MCF 10A (cell line): Measurements from ENCODE around the gene CDK15. TPM values are rescaled to one million over a fixed set of nuclear protein-coding genes. Genes with fewer than 3 reads are reported as not detected.

Experiments
- BruUV-seq: library from RNA; stranded (reverse); fragments of 400-500 nt; replicated peaks from 2 replicates; lab custom pipeline; 2021; lab: Mats Ljungman, UMichigan
- CTCF ChIA-PET: fragments of 300-600 bp; sonication (Branson Sonifier 250); formaldehyde crosslinking; extraction: SDS; loops from one replicate; lab custom pipeline; 2021; ENCODE audit warnings: antibody characterized with exemption, inconsistent platforms; lab: Yijun Ruan, JAX
- POLR2A ChIA-PET: fragments of 300-600, 350-650 bp; sonication (Branson Sonifier 250); formaldehyde crosslinking; extraction: SDS; loops from one replicate; lab custom pipeline; 2020; ENCODE audit warnings: antibody characterized with exemption, inconsistent platforms; lab: Yijun Ruan, JAX
- DNase-seq: peaks from one replicate; pipeline ENCODE4 v3.0.0-alpha.2; 2018; ENCODE audit not compliant: unreplicated experiment
- H3K27ac Mint-ChIP-seq: one replicate; pipeline ENCODE4 v1.8.0; 2022; ENCODE audit warnings: mild to moderate bottlenecking, low read depth, mixed read lengths; ENCODE audit not compliant: unreplicated experiment
- H3K27me3 Mint-ChIP-seq: one replicate; pipeline ENCODE4 v1.8.0; 2022; ENCODE audit warnings: mixed read lengths; ENCODE audit not compliant: insufficient read depth, unreplicated experiment
- H3K36me3 Mint-ChIP-seq: one replicate; pipeline ENCODE4 v1.8.0; 2022; ENCODE audit warnings: mild to moderate bottlenecking, moderate library complexity, mixed read lengths; ENCODE audit not compliant: insufficient read depth, unreplicated experiment
- H3K4me1 Mint-ChIP-seq: one replicate; pipeline ENCODE4 v1.8.0; 2022; ENCODE audit warnings: mixed read lengths; ENCODE audit not compliant: insufficient read depth, unreplicated experiment
- H3K4me3 Mint-ChIP-seq: one replicate; pipeline ENCODE4 v1.8.0; 2022; ENCODE audit warnings: mild to moderate bottlenecking, moderate library complexity, mixed read lengths; ENCODE audit not compliant: unreplicated experiment
- H3K9me3 Mint-ChIP-seq: one replicate; pipeline ENCODE4 v1.8.0; 2022; ENCODE audit warnings: mixed read lengths; ENCODE audit not compliant: unreplicated experiment
- CTCF ChIP-seq: fragments of 200-600 bp; IDR thresholded peaks from one replicate; pipeline ENCODE4 v1.8.0; 2022; ENCODE audit warnings: antibody characterized with exemption, mild to moderate bottlenecking; ENCODE audit not compliant: unreplicated experiment
- intact Hi-C: fragments of 100-400 bp; cut with micrococcal nuclease; formaldehyde crosslinking; loops from 2 replicates; pipeline ENCODE4 v1.14.1; 2022
- total RNA-seq: library from RNA; stranded (reverse); gene quantifications from 2 replicates; pipeline ENCODE4 v1.2.3, GENCODE V29; 2022

The CDK15 gene
- total RNA-seq, 1 experiment from 2014 or later: not detected

- peak; percentile 77 for DNase-seq
- Mint-ChIP-seq H3K4me3 (no peak overlapping the region), H3K36me3 (no peaks in the 10 kb centered on the region), H3K27ac (no peak overlapping the region), H3K9me3 (no peaks in the 10 kb centered on the region), H3K27me3 (no peaks in the 10 kb centered on the region), H3K4me1 (peaks cover 5% of the 10 kb centered on the region)
- TF ChIP-seq CTCF: peak; percentile 71
- POLR2A ChIA-PET: interaction anchor here (0.6 to 2.9 kb wide), 4 partner anchors 13 to 318 kb away, joined by 3 to 12 read pairs (median 3); partner anchors contain the start of gene ALS2
- BruUV-seq: no TSS peak
- CTCF ChIA-PET: interaction anchor here (0.5 to 7.6 kb wide), 54 partner anchors 9 to 744 kb away, joined by 3 to 208 read pairs (median 4); partner anchors contain the start of genes ALS2 and CDK15
- intact Hi-C loops: loop anchor here (1.0 to 2.0 kb wide), 6 partner anchors 64 to 318 kb away; partner anchors contain the start of gene FZD7
Observed at GRCh38 chr2:201860636-201861066, 54.3 kb downstream of the CDK15 start.

GRCh38 chr2:201862843-201863242 lies 56.5 kb downstream of the CDK15 start:
- ChIA-PET CTCF (interaction anchor here (0.9 to 7.6 kb wide), 4 partner anchors 66 to 318 kb away, joined by 3 to 208 read pairs (median 14); no protein-coding TSS in a partner anchor), POLR2A (no interaction called here)
- intact Hi-C loops: no loop called here

GRCh38 chr2:201866643-201867473 lies 60.5 kb downstream of the CDK15 start:
- intact Hi-C loops: no loop called here
- no peaks in the 10 kb centered on the region for H3K9me3 Mint-ChIP-seq
- no peaks in the 10 kb centered on the region for H3K4me1 Mint-ChIP-seq
- CTCF ChIA-PET: interaction anchor here (0.9 to 2.5 kb wide), 3 partner anchors 13 to 311 kb away, joined by 3 to 7 read pairs (median 3); no protein-coding TSS in a partner anchor
- H3K36me3 Mint-ChIP-seq: no peaks in the 10 kb centered on the region
- BruUV-seq: no TSS peak
- TF ChIP-seq CTCF: no peak
- H3K27ac Mint-ChIP-seq: no peak overlapping the region
- H3K4me3 Mint-ChIP-seq: no peak overlapping the region
- POLR2A ChIA-PET: interaction anchor here (1.2 kb wide), 1 partner anchor 59 kb away, joined by 4 read pairs; no protein-coding TSS in a partner anchor
- DNase-seq: no peak
- H3K27me3 Mint-ChIP-seq: peaks cover 11% of the 10 kb centered on the region

More at GRCh38 chr2:201862843-201863242, 56.5 kb downstream of the CDK15 start:
- DNase-seq: no peak
- no peaks in the 10 kb centered on the region for H3K9me3 Mint-ChIP-seq
- TF ChIP-seq CTCF: no peak
- peaks cover 5% of the 10 kb centered on the region for H3K4me1 Mint-ChIP-seq
- no TSS peak for BruUV-seq
- H3K4me3 Mint-ChIP-seq: no peak overlapping the region
- H3K36me3 Mint-ChIP-seq: no peaks in the 10 kb centered on the region
- no peaks in the 10 kb centered on the region for H3K27me3 Mint-ChIP-seq
- no peak overlapping the region for H3K27ac Mint-ChIP-seq

- Mint-ChIP-seq H3K4me3 (no peak overlapping the region), H3K9me3 (no peaks in the 10 kb centered on the region), H3K27ac (no peak overlapping the region), H3K36me3 (no peaks in the 10 kb centered on the region), H3K4me1 (no peaks in the 10 kb centered on the region), H3K27me3 (peaks cover 11% of the 10 kb centered on the region)
- ChIA-PET CTCF (interaction anchor here (1.0 kb wide), 1 partner anchor 12 kb away, joined by 3 read pairs; no protein-coding TSS in a partner anchor), POLR2A (no interaction called here)
- intact Hi-C loops: no loop called here
- no TSS peak for BruUV-seq
- no peak for DNase-seq
- TF ChIP-seq CTCF: no peak
Observed at GRCh38 chr2:201871471-201871870, 65.1 kb downstream of the CDK15 start.
